GM23338 (cell line): ENCODE results near the gene ZCCHC13. TPM values are rescaled to one million over a fixed set of nuclear protein-coding genes. Genes with fewer than 3 reads are reported as not detected.

Source experiments
- ATAC-seq: fragments of 200-7000 bp; cut with Tn5 transposase; 3 replicates; pipeline ENCODE4 v1.9.1; 2020
- DNase-seq: peaks from one replicate; pipeline ENCODE4 v3.0.0-alpha.2; 2015; ENCODE audit warnings: low spot score
- H2AFZ ChIP-seq: fragments of 200-600 bp; sonication (generic); 2 replicates; pipeline ENCODE4 v1.8.0; 2016; ENCODE audit warnings: antibody characterized with exemption, mild to moderate bottlenecking, moderate library complexity
- H3F3A ChIP-seq: fragments of 200-600 bp; sonication (generic); replicated peaks from 2 replicates; pipeline ENCODE4 v1.8.0; 2017; ENCODE audit warnings: antibody characterized with exemption, mixed run types, low read depth
- H3K27ac ChIP-seq: fragments of 200-600 bp; sonication (generic); 2 replicates; pipeline ENCODE4 v1.6.1; 2016; ENCODE audit warnings: low read depth
- H3K27me3 ChIP-seq: fragments of 200-600 bp; sonication (generic); 2 replicates; pipeline ENCODE4 v1.8.0; 2016; ENCODE audit warnings: mild to moderate bottlenecking, mixed run types, moderate library complexity; ENCODE audit not compliant: insufficient read depth
- H3K36me3 ChIP-seq: fragments of 200-600 bp; sonication (generic); 2 replicates; pipeline ENCODE4 v1.8.0; 2016; ENCODE audit warnings: mild to moderate bottlenecking; ENCODE audit not compliant: insufficient read depth
- H3K4me1 ChIP-seq: fragments of 200-600 bp; sonication (generic); 2 replicates; pipeline ENCODE4 v1.8.0; 2016; ENCODE audit warnings: mild to moderate bottlenecking, moderate library complexity; ENCODE audit not compliant: insufficient read depth
- H3K4me2 ChIP-seq: fragments of 200-600 bp; sonication (generic); 2 replicates; pipeline ENCODE4 v1.7.1; 2017; ENCODE audit warnings: mixed run types
- H3K4me3 ChIP-seq: fragments of 200-600 bp; sonication (generic); 2 replicates; pipeline ENCODE4 v1.6.1; 2016; ENCODE audit warnings: mixed run types
- H3K79me2 ChIP-seq: fragments of 200-600 bp; sonication (generic); replicated peaks from 2 replicates; pipeline ENCODE4 v1.8.0; 2017; ENCODE audit warnings: mild to moderate bottlenecking; ENCODE audit not compliant: insufficient read depth
- H3K9me2 ChIP-seq: fragments of 200-600 bp; sonication (generic); 2 replicates; pipeline ENCODE4 v1.8.0; 2017; ENCODE audit not compliant: insufficient read depth
- H4K20me1 ChIP-seq: fragments of 200-600 bp; sonication (generic); replicated peaks from 2 replicates; pipeline ENCODE4 v1.8.0; 2017; ENCODE audit warnings: mild to moderate bottlenecking; ENCODE audit not compliant: insufficient read depth
- H3K27ac Mint-ChIP-seq: 2 replicates; pipeline ENCODE4 v1.8.0; 2020; ENCODE audit warnings: inconsistent platforms, mild to moderate bottlenecking, moderate library complexity, mixed read lengths
- H3K27me3 Mint-ChIP-seq: 3 replicates; pipeline ENCODE4 v1.8.0; 2022; ENCODE audit warnings: low read depth, mild to moderate bottlenecking, moderate library complexity, mixed read lengths, inconsistent platforms; ENCODE audit not compliant: insufficient read depth, poor library complexity
- H3K36me3 Mint-ChIP-seq: 3 replicates; pipeline ENCODE4 v1.8.0; 2021; ENCODE audit warnings: low read depth, mild to moderate bottlenecking, inconsistent platforms, moderate library complexity, mixed read lengths
- H3K4me1 Mint-ChIP-seq: 3 replicates; pipeline ENCODE4 v1.8.0; 2020; ENCODE audit warnings: mild to moderate bottlenecking, inconsistent platforms, mixed read lengths
- H3K4me3 Mint-ChIP-seq: 3 replicates; pipeline ENCODE4 v1.8.0; 2021; ENCODE audit warnings: moderate library complexity, mild to moderate bottlenecking, inconsistent platforms, mixed read lengths
- H3K9me3 Mint-ChIP-seq: 3 replicates; pipeline ENCODE4 v1.8.0; 2020; ENCODE audit warnings: moderate library complexity, mild to moderate bottlenecking, inconsistent platforms, mixed read lengths
- ETS1 ChIP-seq: IDR thresholded peaks from 2 replicates; pipeline ENCODE4 v1.6.1; 2016; ENCODE audit warnings: antibody characterized with exemption
- EZH2 ChIP-seq: fragments of 200-600 bp; sonication (generic); IDR thresholded peaks from one replicate; pipeline ENCODE4 v1.8.0; 2017; ENCODE audit warnings: antibody characterized with exemption, mild to moderate bottlenecking, low read depth; ENCODE audit not compliant: unreplicated experiment
- EZH2phosphoT487 ChIP-seq: fragments of 200-600 bp; sonication (generic); IDR thresholded peaks from one replicate; pipeline ENCODE4 v1.8.1; 2018; ENCODE audit warnings: antibody characterized with exemption; ENCODE audit not compliant: unreplicated experiment
- JUNB ChIP-seq: IDR thresholded peaks from one replicate; pipeline ENCODE4 v1.6.1; 2016; ENCODE audit warnings: antibody characterized with exemption; ENCODE audit not compliant: unreplicated experiment
- NANOG ChIP-seq: IDR thresholded peaks from 2 replicates; pipeline ENCODE4 v1.6.1; 2016; ENCODE audit warnings: antibody characterized with exemption, borderline replicate concordance
- POLR2AphosphoS5 ChIP-seq: IDR thresholded peaks from 2 replicates; pipeline ENCODE4 v1.6.1; 2016; ENCODE audit warnings: antibody characterized with exemption, low read depth
- STAT1 ChIP-seq: IDR thresholded peaks from one replicate; pipeline ENCODE4 v1.6.1; 2016; ENCODE audit warnings: antibody characterized with exemption; ENCODE audit not compliant: unreplicated experiment
- ZNF114 ChIP-seq: fragments of 250-450 bp; sonication (Bioruptor Pico); IDR thresholded peaks from 2 replicates; pipeline ENCODE4 v1.5.0; 2020; ENCODE audit warnings: mild to moderate bottlenecking, moderate library complexity
- ZNF331 ChIP-seq: fragments of 250-450 bp; sonication (Bioruptor Pico); IDR thresholded peaks from 2 replicates; pipeline ENCODE4 v1.5.0; 2020; ENCODE audit warnings: low read depth, mild to moderate bottlenecking, moderate library complexity
- ZNF462 ChIP-seq: fragments of 250-450 bp; sonication (Bioruptor Pico); IDR thresholded peaks from 2 replicates; pipeline ENCODE4 v1.5.0; 2020; ENCODE audit warnings: mild to moderate bottlenecking, moderate library complexity
- polyA plus RNA-seq: library from polyadenylated mRNA; unstranded; fragments of >200 nt; fragmentation: Nextera tagmentation; extraction: Ambion mirVana; gene quantifications from 2 replicates; pipeline ENCODE4 v1.2.1, GENCODE V29; 2016
- total RNA-seq: library from RNA; depleted of rRNA; stranded (reverse); fragments of >200 nt; shearing (Covaris generic); gene quantifications from 2 replicates; pipeline ENCODE4 v1.2.3, GENCODE V29; 2014
- TF ChIP-seq, protein P1 (sequence below): IDR thresholded peaks from one replicate; pipeline ENCODE4 v1.6.1; 2018; ENCODE audit warnings: antibody characterized with exemption; ENCODE audit not compliant: unreplicated experiment

The ZCCHC13 gene
- total and polyA plus RNA-seq, 2 experiments from 2014 or later = not detected

GRCh38 chrX:74344280-74344622 lies 40.3 kb downstream of the ZCCHC13 start (continued):
- TF ChIP-seq POLR2AphosphoS5 = no peak

DNA sequence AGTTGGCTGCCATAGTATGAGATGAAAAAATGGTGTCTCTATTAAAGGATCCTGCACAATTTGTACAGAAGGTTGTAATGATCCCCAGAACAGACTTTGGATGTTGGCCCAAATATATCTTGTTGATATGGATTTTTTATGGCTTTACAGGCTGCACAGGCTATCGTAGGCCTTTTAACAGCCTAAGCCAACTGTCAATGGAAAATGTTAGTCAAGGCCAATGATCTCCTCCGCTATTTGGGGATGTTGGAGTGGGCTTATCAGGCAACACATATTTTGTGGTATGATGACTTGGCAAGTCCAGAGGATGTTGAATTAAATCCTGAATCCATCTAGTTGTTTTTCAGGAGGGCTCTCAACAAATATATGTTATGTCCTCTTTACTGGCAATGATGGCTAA lies 42.1 kb downstream of the ZCCHC13 start:
- peaks cover 16% of the 10 kb centered on the region; the same call in 2 of the 3 replicates for H3K36me3 Mint-ChIP-seq
- peaks cover 11% of the 10 kb centered on the region; the same call in 2 of the 3 replicates for H3K9me3 Mint-ChIP-seq
- no peak overlapping the region for H3K4me3 Mint-ChIP-seq
- H3K27ac Mint-ChIP-seq = no peak overlapping the region
- Histone ChIP-seq H3F3A (no peaks in the 10 kb centered on the region), H3K4me1 (peaks cover 15% of the 10 kb centered on the region; the same call in 1 of the 2 replicates), H2AFZ (no peak overlapping the region), H3K9me2 (0 out of 2 replicates have a peak, but pooled peaks cover 2% of the 10 kb centered on the region), H3K79me2 (no peaks in the 10 kb centered on the region), H3K27ac (no peak overlapping the region), H3K27me3 (no peaks in the 10 kb centered on the region), H4K20me1 (no peaks in the 10 kb centered on the region), H3K4me2 (no peak overlapping the region), H3K36me3 (no peaks in the 10 kb centered on the region), H3K4me3 (no peak overlapping the region)
- DNase-seq (no peak), ATAC-seq (no peak)
- no peaks in the 10 kb centered on the region for H3K27me3 Mint-ChIP-seq
- peaks cover 16% of the 10 kb centered on the region for H3K4me1 Mint-ChIP-seq
- TF ChIP-seq EZH2 (no peak), NANOG (no peak), EZH2phosphoT487 (no peak), ZNF114 (no peak), POLR2AphosphoS5 (no peak)

DNA sequence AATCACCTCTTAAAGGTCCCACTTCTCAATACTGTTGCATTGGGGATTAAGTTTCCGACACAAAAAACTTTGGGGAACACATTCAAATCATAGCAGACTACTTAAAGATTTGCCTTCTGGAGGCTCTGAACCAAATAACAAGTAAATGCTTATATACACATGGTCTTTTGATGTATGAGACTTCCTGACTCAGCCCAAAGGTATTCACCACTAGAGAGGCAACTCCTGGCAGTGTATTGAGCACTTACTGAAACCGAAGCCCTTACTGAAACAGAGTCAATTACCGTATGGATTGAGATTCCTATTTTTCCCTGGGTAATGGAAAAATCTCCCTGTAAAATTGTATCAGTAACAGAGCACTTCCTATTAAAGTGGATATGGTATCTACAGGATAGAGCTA lies 45.4 kb downstream of the ZCCHC13 start:
- Histone ChIP-seq H3F3A (no peaks in the 10 kb centered on the region), H4K20me1 (no peaks in the 10 kb centered on the region), H3K4me3 (no peak overlapping the region), H3K4me1 (peaks cover 2% of the 10 kb centered on the region; the same call in 1 of the 2 replicates), H3K36me3 (no peaks in the 10 kb centered on the region), H3K27ac (no peak overlapping the region), H2AFZ (no peak overlapping the region), H3K9me2 (0 out of 2 replicates have a peak, but pooled peaks cover 2% of the 10 kb centered on the region), H3K79me2 (no peaks in the 10 kb centered on the region), H3K4me2 (no peak overlapping the region), H3K27me3 (no peaks in the 10 kb centered on the region)
- Mint-ChIP-seq H3K4me1 (peaks cover 2% of the 10 kb centered on the region; the same call in 1 of the 3 replicates), H3K4me3 (no peak overlapping the region), H3K36me3 (no peaks in the 10 kb centered on the region), H3K27me3 (no peaks in the 10 kb centered on the region), H3K27ac (no peak overlapping the region), H3K9me3 (no peaks in the 10 kb centered on the region; the same call in 2 of the 3 replicates)
- DNase-seq (no peak), ATAC-seq (no peak)
- TF ChIP-seq JUNB = no peak
- TF ChIP-seq STAT1 = no peak
- TF ChIP-seq ETS1 = no peak
- no peak for TF ChIP-seq ZNF331 (CRISPR knock-in tag)
- TF ChIP-seq, protein P1, sequence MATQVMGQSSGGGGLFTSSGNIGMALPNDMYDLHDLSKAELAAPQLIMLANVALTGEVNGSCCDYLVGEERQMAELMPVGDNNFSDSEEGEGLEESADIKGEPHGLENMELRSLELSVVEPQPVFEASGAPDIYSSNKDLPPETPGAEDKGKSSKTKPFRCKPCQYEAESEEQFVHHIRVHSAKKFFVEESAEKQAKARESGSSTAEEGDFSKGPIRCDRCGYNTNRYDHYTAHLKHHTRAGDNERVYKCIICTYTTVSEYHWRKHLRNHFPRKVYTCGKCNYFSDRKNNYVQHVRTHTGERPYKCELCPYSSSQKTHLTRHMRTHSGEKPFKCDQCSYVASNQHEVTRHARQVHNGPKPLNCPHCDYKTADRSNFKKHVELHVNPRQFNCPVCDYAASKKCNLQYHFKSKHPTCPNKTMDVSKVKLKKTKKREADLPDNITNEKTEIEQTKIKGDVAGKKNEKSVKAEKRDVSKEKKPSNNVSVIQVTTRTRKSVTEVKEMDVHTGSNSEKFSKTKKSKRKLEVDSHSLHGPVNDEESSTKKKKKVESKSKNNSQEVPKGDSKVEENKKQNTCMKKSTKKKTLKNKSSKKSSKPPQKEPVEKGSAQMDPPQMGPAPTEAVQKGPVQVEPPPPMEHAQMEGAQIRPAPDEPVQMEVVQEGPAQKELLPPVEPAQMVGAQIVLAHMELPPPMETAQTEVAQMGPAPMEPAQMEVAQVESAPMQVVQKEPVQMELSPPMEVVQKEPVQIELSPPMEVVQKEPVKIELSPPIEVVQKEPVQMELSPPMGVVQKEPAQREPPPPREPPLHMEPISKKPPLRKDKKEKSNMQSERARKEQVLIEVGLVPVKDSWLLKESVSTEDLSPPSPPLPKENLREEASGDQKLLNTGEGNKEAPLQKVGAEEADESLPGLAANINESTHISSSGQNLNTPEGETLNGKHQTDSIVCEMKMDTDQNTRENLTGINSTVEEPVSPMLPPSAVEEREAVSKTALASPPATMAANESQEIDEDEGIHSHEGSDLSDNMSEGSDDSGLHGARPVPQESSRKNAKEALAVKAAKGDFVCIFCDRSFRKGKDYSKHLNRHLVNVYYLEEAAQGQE = no peak
- TF ChIP-seq ZNF462 (CRISPR knock-in tag) = no peak
- no peak for TF ChIP-seq EZH2
